Trophoblast cell (in vitro differentiated cells and primary cell): ENCODE results near the gene QRFPR.
"Not testable (repeated sequence)": the region's sequence is repeated elsewhere in the genome, so short reads cannot be mapped to it uniquely, and the experiment has no call there.

Experiments
- DNase-seq, 2 donors: peaks; one replicate each; pipeline ENCODE4 v3.0.0-alpha.2; 2016
- H2AFZ ChIP-seq: 2 replicates; pipeline ENCODE4 v1.6.1; 2013; ENCODE audit warnings: low read length, moderate library complexity, mild to moderate bottlenecking; ENCODE audit not compliant: insufficient read depth, poor library complexity
- H2AK5ac ChIP-seq: 2 replicates; pipeline ENCODE4 v1.6.1; 2013; ENCODE audit warnings: mild to moderate bottlenecking, low read length
- H2BK120ac ChIP-seq: 2 replicates; pipeline ENCODE4 v1.6.1; 2013; ENCODE audit warnings: low read length, mild to moderate bottlenecking, moderate library complexity; ENCODE audit not compliant: insufficient read depth, poor library complexity
- H2BK12ac ChIP-seq: 2 replicates; pipeline ENCODE4 v1.6.1; 2013; ENCODE audit warnings: mild to moderate bottlenecking, low read length, moderate library complexity
- H2BK5ac ChIP-seq: 2 replicates; pipeline ENCODE4 v1.6.1; 2013; ENCODE audit warnings: low read length, low read depth, moderate library complexity, mild to moderate bottlenecking; ENCODE audit not compliant: poor library complexity
- H3K14ac ChIP-seq: 2 replicates; pipeline ENCODE4 v1.6.1; 2013; ENCODE audit warnings: mild to moderate bottlenecking, low read length
- H3K18ac ChIP-seq: 2 replicates; pipeline ENCODE4 v1.6.1; 2013; ENCODE audit warnings: mild to moderate bottlenecking, low read length
- H3K23ac ChIP-seq: 2 replicates; pipeline ENCODE4 v1.6.1; 2013; ENCODE audit warnings: low read length
- H3K27ac ChIP-seq: 2 replicates; pipeline ENCODE4 v1.5.1; 2013; ENCODE audit warnings: low read depth, mild to moderate bottlenecking, inconsistent platforms, low read length, moderate library complexity
- H3K27me3 ChIP-seq: 2 replicates; pipeline ENCODE4 v1.6.1; 2013; ENCODE audit warnings: inconsistent platforms, mild to moderate bottlenecking, low read length, moderate library complexity; ENCODE audit not compliant: insufficient read depth
- H3K36me3 ChIP-seq, 2 experiments: 1 replicate in 1 of 2; 2 replicates in 1 of 2; pipeline ENCODE4 v1.6.1; 2013; ENCODE audit warnings: low read length in 2 of 2, mild to moderate bottlenecking in 2 of 2, moderate library complexity in 1 of 2; ENCODE audit not compliant: insufficient read depth in 2 of 2, control insufficient read depth in 1 of 2
- H3K4ac ChIP-seq: 2 replicates; pipeline ENCODE4 v1.6.1; 2013; ENCODE audit warnings: low read depth, mild to moderate bottlenecking, low read length, moderate library complexity
- H3K4me1 ChIP-seq, 2 experiments: 1 replicate in 1 of 2; 2 replicates in 1 of 2; pipeline ENCODE4 v1.6.1; 2013; ENCODE audit warnings: low read length in 2 of 2, mild to moderate bottlenecking in 2 of 2, moderate library complexity in 1 of 2; ENCODE audit not compliant: insufficient read depth in 2 of 2, control insufficient read depth in 1 of 2
- H3K4me2 ChIP-seq: 2 replicates; pipeline ENCODE4 v1.6.1; 2013; ENCODE audit warnings: inconsistent platforms, mild to moderate bottlenecking, low read length, moderate library complexity
- H3K4me3 ChIP-seq: 2 replicates; pipeline ENCODE4 v1.5.1; 2013; ENCODE audit warnings: mild to moderate bottlenecking, low read depth, low read length, inconsistent platforms
- H3K79me1 ChIP-seq: one replicate; pipeline ENCODE4 v1.6.1; 2013; ENCODE audit warnings: low read length
- H3K79me2 ChIP-seq: 2 replicates; pipeline ENCODE4 v1.6.1; 2013; ENCODE audit warnings: low read length, mild to moderate bottlenecking; ENCODE audit not compliant: control insufficient read depth, insufficient read depth, poor library complexity
- H3K9ac ChIP-seq: 2 replicates; pipeline ENCODE4 v1.6.1; 2013; ENCODE audit warnings: mild to moderate bottlenecking, low read length
- H3K9me3 ChIP-seq: 2 replicates; pipeline ENCODE4 v1.6.1; 2013; ENCODE audit warnings: low read depth, mild to moderate bottlenecking, control low read depth, inconsistent platforms, low read length; ENCODE audit not compliant: insufficient read depth
- H4K12ac ChIP-seq: 2 replicates; pipeline ENCODE4 v1.6.1; 2013; ENCODE audit warnings: low read depth, mild to moderate bottlenecking, low read length, moderate library complexity
- H4K8ac ChIP-seq: 2 replicates; pipeline ENCODE4 v1.6.1; 2013; ENCODE audit warnings: low read depth, mild to moderate bottlenecking, low read length, moderate library complexity
- H4K91ac ChIP-seq: one replicate; pipeline ENCODE4 v1.6.1; 2013; ENCODE audit warnings: low read depth, mild to moderate bottlenecking, low read length, moderate library complexity
- WGBS: extraction: QIAGEN DNeasy Blood & Tissue Kit; methylation state at CpG from one replicate; pipeline ENCODE4 v1.1.7; 2013; ENCODE audit warnings: missing lambda C conversion rate; ENCODE audit not compliant: insufficient read length, insufficient coverage; ENCODE audit errors: extremely low coverage; 5-methylcytosine and 5-hydroxymethylcytosine counted together

QRFPR gene

DNA sequence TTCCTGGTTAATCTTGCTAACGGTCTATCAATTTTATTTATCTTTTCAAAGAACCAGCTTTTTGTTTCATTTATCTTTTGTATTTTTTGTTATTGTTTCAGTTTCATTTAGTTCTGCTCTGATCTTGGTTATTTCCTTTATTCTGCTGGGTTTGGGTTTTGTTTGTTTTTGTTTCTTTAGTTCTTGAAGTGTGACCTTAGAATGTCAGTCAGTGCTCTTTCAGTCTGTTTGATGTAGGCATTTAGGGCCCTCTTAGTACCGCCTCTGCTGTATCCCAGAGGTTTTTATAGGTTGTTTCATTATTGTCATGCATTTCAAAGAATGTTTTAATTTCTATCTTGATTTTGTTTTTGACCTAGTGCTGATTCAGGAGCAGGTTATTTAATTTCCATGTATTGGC lies 27.7 kb upstream of the QRFPR start:
- H3K79me2 ChIP-seq, H3K18ac ChIP-seq, DNase-seq, H3K36me3 ChIP-seq, H2BK120ac ChIP-seq, H2BK5ac ChIP-seq, H3K27me3 ChIP-seq, H4K8ac ChIP-seq, H3K4me3 ChIP-seq, H3K4me1 ChIP-seq, H2AK5ac ChIP-seq, H3K27ac ChIP-seq, H3K9me3 ChIP-seq, H4K91ac ChIP-seq, H3K79me1 ChIP-seq, H3K4ac ChIP-seq, H3K9ac ChIP-seq, H2AFZ ChIP-seq, H3K23ac ChIP-seq, H2BK12ac ChIP-seq, H3K14ac ChIP-seq, H4K12ac ChIP-seq, H3K4me2 ChIP-seq: not testable (repeated sequence)
- no CpG with 5 or more reads among the region's 2 CpGs for WGBS

DNA sequence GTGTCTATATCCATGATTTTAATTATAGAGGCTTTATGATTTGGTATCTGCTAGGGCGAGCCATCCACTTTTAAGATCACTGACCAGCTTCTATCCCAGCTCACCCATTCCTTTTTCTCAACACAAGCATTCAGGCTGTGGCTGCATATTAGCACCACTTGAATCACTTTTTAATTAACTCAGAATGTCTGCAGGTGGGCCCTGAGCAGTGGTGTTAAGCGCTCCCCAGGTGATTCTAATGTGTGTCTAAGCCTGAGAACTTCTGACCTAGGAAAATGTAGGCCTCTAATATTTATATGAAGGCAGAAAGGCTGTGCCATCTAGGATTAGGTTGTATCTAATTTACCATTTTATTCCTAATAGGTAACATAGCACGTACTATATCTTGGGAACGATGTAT lies 19.8 kb upstream of the QRFPR start:
- Histone ChIP-seq H3K14ac (no peak overlapping the region), H2BK120ac (no peak overlapping the region), H4K91ac (no peak overlapping the region), H3K23ac (no peak overlapping the region), H3K9me3 (no peaks in the 10 kb centered on the region), H4K8ac (no peak overlapping the region), H3K4ac (no peak overlapping the region), H3K4me2 (no peak overlapping the region), H3K18ac (no peak overlapping the region), H2BK5ac (no peak overlapping the region), H2AFZ (no peak overlapping the region), H2BK12ac (no peak overlapping the region), H3K79me1 (no peaks in the 10 kb centered on the region), H2AK5ac (no peak overlapping the region), H3K4me3 (no peak overlapping the region), H3K36me3 (no peaks in the 10 kb centered on the region), H3K27ac (no peak overlapping the region), H3K4me1 (no peaks in the 10 kb centered on the region), H3K9ac (no peak overlapping the region), H3K79me2 (no peaks in the 10 kb centered on the region), H3K27me3 (no peaks in the 10 kb centered on the region), H4K12ac (no peak overlapping the region)
- no CpG with 5 or more reads among the region's 4 CpGs for WGBS
- DNase-seq = no peak

DNA sequence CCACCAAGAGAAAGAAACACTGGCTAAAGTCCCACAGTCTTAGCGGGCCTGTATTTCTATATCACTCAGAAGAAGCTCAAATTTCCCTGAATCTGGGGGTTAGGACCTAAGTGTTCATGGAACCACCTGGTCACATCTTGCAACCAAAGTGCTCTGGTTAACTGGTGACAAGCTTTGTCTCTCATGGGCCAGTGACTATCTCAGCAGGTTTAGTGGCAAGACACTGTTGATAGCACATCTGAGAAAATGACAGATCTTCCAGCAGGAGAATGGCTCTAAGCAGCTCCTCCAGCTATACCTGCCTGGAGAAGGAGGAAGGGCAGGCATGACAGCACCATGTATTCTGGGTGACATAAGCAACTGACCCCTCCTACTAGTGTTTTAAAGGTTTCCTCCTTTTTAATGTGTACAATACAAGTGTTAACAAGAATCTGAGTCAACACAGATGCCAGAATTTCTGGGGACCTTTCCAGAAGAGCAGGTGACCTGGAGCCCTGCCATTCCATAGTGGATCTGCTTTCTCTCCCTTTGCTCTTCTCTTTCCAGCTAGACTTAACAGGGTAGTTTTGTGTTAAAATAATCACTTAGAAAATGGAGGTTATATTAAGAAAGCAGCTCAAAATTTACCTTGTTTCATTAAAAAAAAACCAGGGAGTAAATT lies 17.3 kb upstream of the QRFPR start:
- Histone ChIP-seq H2AFZ (no peak overlapping the region), H2BK5ac (no peak overlapping the region), H3K79me2 (no peaks in the 10 kb centered on the region), H3K18ac (no peak overlapping the region), H3K9ac (no peak overlapping the region), H3K4me2 (no peak overlapping the region), H3K79me1 (no peaks in the 10 kb centered on the region), H3K14ac (no peak overlapping the region), H2AK5ac (no peak overlapping the region), H4K8ac (no peak overlapping the region), H2BK12ac (no peak overlapping the region), H3K36me3 (no peaks in the 10 kb centered on the region), H3K27me3 (no peaks in the 10 kb centered on the region), H2BK120ac (no peak overlapping the region), H4K91ac (no peak overlapping the region), H3K4me1 (no peaks in the 10 kb centered on the region), H3K4me3 (no peak overlapping the region), H3K27ac (no peak overlapping the region), H3K23ac (no peak overlapping the region), H4K12ac (no peak overlapping the region), H3K9me3 (no peaks in the 10 kb centered on the region), H3K4ac (no peak overlapping the region)
- no peak for DNase-seq
- no CpG with 5 or more reads among the region's 1 CpG for WGBS

DNA sequence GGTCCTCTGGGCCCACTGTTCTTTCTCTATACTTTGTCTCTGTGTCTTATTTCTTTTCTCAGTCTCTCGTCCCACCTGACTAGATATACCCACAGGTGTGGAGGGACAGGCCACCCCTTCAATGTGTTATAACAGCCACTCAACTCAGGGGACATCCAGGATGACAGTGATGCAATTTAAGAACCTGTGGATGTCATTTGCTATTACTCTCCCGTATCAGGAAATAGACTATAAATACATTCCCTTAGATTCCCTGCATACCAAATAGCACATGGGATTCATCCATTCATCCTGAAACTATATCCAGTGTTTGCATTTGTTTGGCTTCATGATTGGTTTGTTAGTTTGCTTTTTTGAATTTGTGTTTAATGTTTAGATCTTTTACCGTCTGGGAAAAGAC lies 16.6 kb upstream of the QRFPR start:
- Histone ChIP-seq H3K79me1 (no peaks in the 10 kb centered on the region), H3K23ac (no peak overlapping the region), H3K4me3 (no peak overlapping the region), H2BK5ac (no peak overlapping the region), H4K12ac (no peak overlapping the region), H3K27ac (no peak overlapping the region), H2AFZ (no peak overlapping the region), H3K4me2 (no peak overlapping the region), H4K91ac (no peak overlapping the region), H4K8ac (no peak overlapping the region), H3K4ac (no peak overlapping the region), H3K14ac (no peak overlapping the region), H3K79me2 (no peaks in the 10 kb centered on the region), H3K36me3 (no peaks in the 10 kb centered on the region), H3K27me3 (no peaks in the 10 kb centered on the region), H2BK120ac (no peak overlapping the region), H3K18ac (no peak overlapping the region), H3K9ac (no peak overlapping the region), H3K9me3 (no peaks in the 10 kb centered on the region), H3K4me1 (no peaks in the 10 kb centered on the region), H2AK5ac (no peak overlapping the region), H2BK12ac (no peak overlapping the region)
- no peak for DNase-seq
- no CpG with 5 or more reads among the region's 3 CpGs for WGBS
